Tongue (tissue), 2 donors: ENCODE results near the gene SMYD1. TPM values are rescaled to one million over a fixed set of nuclear protein-coding genes. Genes with fewer than 3 reads are reported as not detected.

Source experiments
- DNase-seq: peaks from one replicate; pipeline ENCODE4 v3.0.0-alpha.2; 2015
- total RNA-seq: library from RNA; depleted of rRNA; stranded (reverse); fragments of >200 nt; gene quantifications from one replicate; pipeline ENCODE4 v1.2.3, GENCODE V29; 2014

Gene SMYD1
- total RNA-seq, 1 donor from 2014 or later: 308 TPM

GRCh38 chr2:88057437-88057844, 10.2 kb upstream of the SMYD1 start:
- DNase-seq: no peak

GRCh38 chr2:88058191-88058590, 9.4 kb upstream of the SMYD1 start:
- DNase-seq: no peak

- peak; percentile 63 for DNase-seq
Observed at GRCh38 chr2:88059979-88060906, 7.4 kb upstream of the SMYD1 start.

- no peak for DNase-seq
Observed at GRCh38 chr2:88060907-88061275, 6.7 kb upstream of the SMYD1 start.

GRCh38 chr2:88061295-88061694, 6.3 kb upstream of the SMYD1 start:
- DNase-seq: no peak

GRCh38 chr2:88066543-88066942, 1.1 kb upstream of the SMYD1 start:
- DNase-seq: peak; percentile 60

- peak; percentile 96 for DNase-seq
Observed at GRCh38 chr2:88067189-88067588, 436 bp upstream of the SMYD1 start.

GRCh38 chr2:88068044-88068443, 419 bp downstream of the SMYD1 start:
- peak; percentile 27 for DNase-seq

GRCh38 chr2:88069117-88069516, 1.5 kb downstream of the SMYD1 start:
- DNase-seq: peak; percentile 24

- DNase-seq: no peak
Observed at GRCh38 chr2:88070055-88070454, 2.4 kb downstream of the SMYD1 start.

- DNase-seq: peak; percentile 30
Observed at GRCh38 chr2:88071365-88071764, 3.7 kb downstream of the SMYD1 start.

GRCh38 chr2:88074150-88074549, 6.5 kb downstream of the SMYD1 start:
- DNase-seq: no peak

- DNase-seq: peak; percentile 60
Observed at GRCh38 chr2:88074854-88075292, 7.2 kb downstream of the SMYD1 start.

- DNase-seq: peak; percentile 92
Observed at GRCh38 chr2:88077080-88077479, 9.5 kb downstream of the SMYD1 start.

- no peak for DNase-seq
Observed at GRCh38 chr2:88078643-88079172, 11.1 kb downstream of the SMYD1 start.

- DNase-seq: no peak
Observed at GRCh38 chr2:88080545-88080944, 12.9 kb downstream of the SMYD1 start.

GRCh38 chr2:88081924-88082608, 14.4 kb downstream of the SMYD1 start:
- DNase-seq: no peak

GRCh38 chr2:88082781-88083180, 15.2 kb downstream of the SMYD1 start:
- DNase-seq: no peak

GRCh38 chr2:88085099-88085498, 17.5 kb downstream of the SMYD1 start:
- DNase-seq: no peak

GRCh38 chr2:88085602-88086001, 18.0 kb downstream of the SMYD1 start:
- DNase-seq: no peak

GRCh38 chr2:88086401-88086800, 18.8 kb downstream of the SMYD1 start:
- DNase-seq: no peak

GRCh38 chr2:88087073-88087472, 19.4 kb downstream of the SMYD1 start:
- no peak for DNase-seq

GRCh38 chr2:88087763-88088162, 20.1 kb downstream of the SMYD1 start:
- DNase-seq: no peak
